Mucosa of rectum (tissue), 2 donors: ENCODE data around the gene PKD1L1.

Experiments used
- H3K27ac ChIP-seq, 2 donors: one replicate each; pipeline ENCODE4 v1.7.0; 2013; ENCODE audit warnings: inconsistent platforms in 2 of 2, low read depth in 2 of 2, low read length in 2 of 2
- H3K27me3 ChIP-seq, 2 donors: one replicate each; pipeline ENCODE4 v1.7.0; 2013; ENCODE audit warnings: low read length in 2 of 2; ENCODE audit not compliant: control insufficient read depth in 2 of 2, insufficient read depth in 2 of 2
- H3K36me3 ChIP-seq, 2 donors: one replicate each; pipeline ENCODE4 v1.7.0; 2013; ENCODE audit warnings: low read length in 2 of 2; ENCODE audit not compliant: control insufficient read depth in 2 of 2, insufficient read depth in 2 of 2
- H3K4me1 ChIP-seq, 2 donors: one replicate each; pipeline ENCODE4 v1.7.0; 2013; ENCODE audit warnings: low read length in 2 of 2, mild to moderate bottlenecking in 1 of 2; ENCODE audit not compliant: control insufficient read depth in 2 of 2, insufficient read depth in 2 of 2
- H3K4me3 ChIP-seq, 2 donors: one replicate each; pipeline ENCODE4 v1.7.0; 2013; ENCODE audit warnings: low read length in 2 of 2
- H3K9ac ChIP-seq, 2 donors: one replicate each; pipeline ENCODE4 v1.7.0; 2013; ENCODE audit warnings: low read length in 2 of 2, low read depth in 1 of 2, mild to moderate bottlenecking in 1 of 2
- H3K9me3 ChIP-seq, 2 donors: one replicate each; pipeline ENCODE4 v1.7.0; 2013; ENCODE audit warnings: low read length in 2 of 2; ENCODE audit not compliant: control insufficient read depth in 2 of 2
- donor health status: healthy.
- donor health status: Normal muscosa, but diverticular disease.

Gene PKD1L1

DNA sequence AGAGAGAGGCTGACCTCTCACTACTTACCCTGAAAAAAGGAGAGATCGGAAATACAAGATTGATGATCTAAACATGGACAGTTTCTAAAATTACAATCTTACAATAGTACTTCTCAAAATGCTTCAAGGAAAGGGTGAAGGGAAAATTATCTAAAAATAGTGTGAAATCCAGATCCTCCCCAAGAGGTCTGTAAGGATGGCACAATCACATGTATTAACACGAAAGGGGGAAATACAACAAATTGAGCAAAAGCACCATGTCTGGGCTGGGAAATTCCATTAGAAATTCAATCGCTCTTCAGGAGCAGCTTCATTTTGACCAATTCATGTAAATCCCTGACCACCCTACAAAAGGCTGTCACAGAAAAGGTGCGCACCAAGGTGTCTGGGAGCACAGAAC lies 67.0 kb downstream of the PKD1L1 start:
- Histone ChIP-seq H3K27ac (no peak overlapping the region), H3K9me3 (no peaks in the 10 kb centered on the region), H3K27me3 (peaks cover 0 to 4% of the 10 kb centered on the region in 2 donors), H3K9ac (no peak overlapping the region), H3K4me3 (no peak overlapping the region), H3K4me1 (no peaks in the 10 kb centered on the region), H3K36me3 (no peaks in the 10 kb centered on the region)

DNA sequence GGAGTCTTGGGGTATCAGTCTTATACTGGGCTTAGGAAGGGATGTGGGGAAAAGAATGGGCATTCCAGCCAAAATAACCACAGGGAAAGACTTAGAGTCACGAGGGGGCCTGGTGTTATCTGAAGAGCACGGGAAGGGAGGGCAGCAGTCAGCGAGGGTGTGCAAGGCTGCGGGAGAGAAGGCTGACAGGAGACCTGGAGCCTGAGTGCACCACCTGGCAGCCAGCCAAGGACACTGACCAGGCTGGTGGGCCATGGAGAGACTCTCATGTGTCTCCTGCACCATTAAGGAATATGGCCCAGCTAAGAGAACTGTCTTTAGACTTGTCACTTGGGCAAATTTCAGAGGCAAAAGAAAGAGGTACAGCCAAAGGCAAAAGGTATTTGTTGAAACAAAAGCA lies 69.6 kb downstream of the PKD1L1 start:
- Histone ChIP-seq H3K27ac (no peak overlapping the region), H3K27me3 (no peaks in the 10 kb centered on the region), H3K36me3 (no peaks in the 10 kb centered on the region), H3K4me3 (no peak overlapping the region), H3K9me3 (no peaks in the 10 kb centered on the region), H3K9ac (no peak overlapping the region), H3K4me1 (no peaks in the 10 kb centered on the region)

DNA sequence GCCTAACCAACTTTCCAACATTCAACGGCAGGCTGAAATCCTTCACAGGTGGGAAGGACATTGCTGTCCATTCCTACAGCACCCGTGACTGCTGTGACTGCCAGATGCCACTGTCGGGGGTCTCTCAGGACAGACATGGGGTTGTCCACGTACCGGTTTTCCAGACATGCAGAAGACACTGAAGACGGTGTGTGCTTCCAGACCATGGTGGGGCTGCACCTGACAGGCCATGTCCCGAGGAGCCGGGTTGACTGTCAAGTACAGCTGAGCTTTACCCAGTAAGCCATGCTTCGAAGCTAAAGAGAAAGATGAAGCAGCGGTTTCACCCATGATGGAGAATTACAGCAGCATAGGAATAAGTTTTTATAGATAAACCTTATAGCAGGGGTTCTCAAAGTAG lies 70.9 kb downstream of the PKD1L1 start:
- no peaks in the 10 kb centered on the region for H3K9me3 ChIP-seq
- H3K4me3 ChIP-seq: no peak overlapping the region
- no peaks in the 10 kb centered on the region for H3K4me1 ChIP-seq
- no peak overlapping the region for H3K27ac ChIP-seq
- no peak overlapping the region for H3K9ac ChIP-seq
- H3K27me3 ChIP-seq: no peaks in the 10 kb centered on the region
- no peaks in the 10 kb centered on the region for H3K36me3 ChIP-seq

DNA sequence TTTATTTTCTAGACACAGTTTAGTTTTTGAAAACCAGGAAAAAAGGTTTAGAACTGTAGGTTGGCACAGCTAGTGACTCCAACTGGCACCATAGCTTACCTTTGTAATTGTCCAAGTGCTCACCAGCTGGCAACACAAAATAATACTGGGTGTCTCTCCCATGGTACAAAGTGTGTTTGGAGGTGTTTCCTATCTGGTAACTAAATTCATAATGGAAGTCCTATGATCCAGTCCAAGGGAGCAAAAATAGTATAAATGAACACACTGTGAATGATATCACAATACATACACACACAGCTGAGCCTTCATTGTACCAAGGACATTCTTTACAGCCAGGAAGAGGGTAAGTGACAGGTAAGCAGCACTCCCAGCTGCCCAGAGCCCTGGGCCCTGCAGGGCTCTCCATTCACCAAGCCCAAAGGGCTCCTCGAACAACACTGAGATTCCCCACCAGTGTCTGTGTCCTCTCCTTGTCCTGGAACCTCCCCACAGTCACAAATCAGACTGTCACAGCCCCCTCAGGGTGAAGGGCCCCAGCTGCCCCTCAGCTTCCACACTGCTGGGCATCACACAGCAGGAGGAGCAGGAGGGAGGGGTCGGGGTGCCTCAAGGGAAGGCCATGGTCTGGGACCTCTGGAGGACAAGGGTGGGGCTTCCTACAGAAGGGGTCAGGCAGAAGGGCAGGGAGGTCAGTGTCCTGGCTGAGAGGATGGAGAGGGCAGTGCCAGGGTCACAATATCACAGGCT lies 72.1 kb downstream of the PKD1L1 start:
- Histone ChIP-seq H3K9ac (no peak overlapping the region), H3K4me3 (no peak overlapping the region), H3K9me3 (no peaks in the 10 kb centered on the region), H3K27ac (no peak overlapping the region), H3K36me3 (no peaks in the 10 kb centered on the region), H3K27me3 (no peaks in the 10 kb centered on the region), H3K4me1 (no peaks in the 10 kb centered on the region)

DNA sequence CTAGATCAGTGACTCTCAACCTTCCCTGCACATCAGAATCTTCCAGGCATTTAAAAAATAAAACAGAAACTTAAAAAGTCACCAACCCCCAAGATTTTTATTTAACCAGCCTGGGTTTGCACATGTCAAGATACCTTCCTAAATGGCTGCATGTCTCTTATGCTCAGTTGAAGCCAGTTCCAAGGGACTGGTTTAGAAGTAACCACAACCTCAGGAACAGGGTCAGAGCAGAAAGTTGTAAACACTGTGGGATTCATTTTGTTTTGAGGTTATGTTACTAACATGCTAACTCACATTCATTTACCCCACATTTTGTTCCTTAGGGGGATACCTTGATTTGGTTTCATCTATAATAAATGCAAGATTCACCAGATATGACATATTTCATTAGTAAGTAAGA lies 72.9 kb downstream of the PKD1L1 start:
- Histone ChIP-seq H3K9me3 (no peaks in the 10 kb centered on the region), H3K36me3 (no peaks in the 10 kb centered on the region), H3K9ac (no peak overlapping the region), H3K4me3 (no peak overlapping the region), H3K27me3 (no peaks in the 10 kb centered on the region), H3K27ac (no peak overlapping the region), H3K4me1 (no peaks in the 10 kb centered on the region)

DNA sequence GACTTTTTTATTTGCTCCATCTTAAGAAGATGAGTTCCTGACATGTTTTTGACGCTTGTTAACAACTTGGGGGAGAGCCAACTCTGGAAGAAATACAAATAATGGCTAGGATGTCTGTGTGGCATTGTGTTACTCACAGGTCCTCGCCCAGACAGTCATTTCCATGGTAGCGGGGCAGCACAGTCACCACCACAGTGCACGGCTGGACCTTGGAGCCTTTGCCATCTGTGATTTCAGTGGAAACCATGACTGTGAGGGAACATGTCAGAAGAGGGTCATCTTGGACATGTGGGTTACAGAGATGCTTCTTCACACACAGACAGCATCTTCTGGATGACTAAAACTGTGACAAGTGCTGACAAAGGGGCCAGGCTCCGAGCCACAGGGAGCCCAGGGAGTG lies 74.5 kb downstream of the PKD1L1 start:
- Histone ChIP-seq H3K4me3 (no peak overlapping the region), H3K27ac (no peak overlapping the region), H3K9me3 (no peaks in the 10 kb centered on the region), H3K9ac (no peak overlapping the region), H3K27me3 (no peaks in the 10 kb centered on the region), H3K4me1 (no peaks in the 10 kb centered on the region), H3K36me3 (no peaks in the 10 kb centered on the region)

DNA sequence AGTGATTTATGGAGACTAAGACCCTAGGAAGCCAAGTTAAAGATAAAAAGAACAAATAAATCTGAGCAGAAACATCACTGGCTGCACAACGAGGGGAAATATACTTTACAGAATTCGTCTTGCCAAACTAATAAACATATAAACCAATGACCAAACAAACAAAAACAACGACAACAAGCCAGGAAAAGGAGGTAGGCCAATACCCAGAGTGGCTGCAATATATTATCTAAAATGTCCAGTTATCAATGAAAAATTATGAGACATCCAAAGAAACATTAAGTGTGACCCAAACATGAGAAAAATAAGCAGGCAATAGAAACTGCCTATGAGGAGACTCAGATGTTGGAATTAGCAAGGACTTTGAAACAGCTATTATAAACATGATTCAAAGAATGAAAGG lies 81.0 kb downstream of the PKD1L1 start:
- H3K27me3 ChIP-seq: no peaks in the 10 kb centered on the region

DNA sequence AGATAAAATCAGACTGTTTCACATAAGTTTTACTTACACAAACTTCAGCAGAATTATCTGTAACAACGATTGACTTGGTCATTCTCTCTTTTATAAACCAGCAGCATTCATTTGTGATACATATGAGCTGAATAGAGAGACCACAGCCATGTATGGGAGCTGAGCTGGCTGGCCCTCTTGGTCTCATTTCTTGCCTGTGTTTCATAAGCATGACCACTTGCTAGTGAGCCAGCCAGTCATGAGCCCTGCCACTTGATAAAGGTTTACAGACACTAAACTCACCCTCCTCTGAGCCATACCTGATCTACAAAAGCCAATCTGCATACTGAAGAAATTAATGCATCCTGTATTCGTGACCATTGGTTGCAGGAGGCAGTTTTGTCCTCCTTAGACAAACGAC lies 82.1 kb downstream of the PKD1L1 start:
- no peaks in the 10 kb centered on the region for H3K9me3 ChIP-seq
- H3K27ac ChIP-seq: no peak overlapping the region
- H3K9ac ChIP-seq: no peak overlapping the region
- no peaks in the 10 kb centered on the region for H3K4me1 ChIP-seq
- H3K36me3 ChIP-seq: no peaks in the 10 kb centered on the region
- H3K4me3 ChIP-seq: no peak overlapping the region
- no peaks in the 10 kb centered on the region for H3K27me3 ChIP-seq

More for the DNA sequence above, 81.0 kb downstream of the PKD1L1 start:
- H3K4me1 ChIP-seq: no peaks in the 10 kb centered on the region
- no peak overlapping the region for H3K9ac ChIP-seq
- no peak overlapping the region for H3K27ac ChIP-seq
- no peaks in the 10 kb centered on the region for H3K36me3 ChIP-seq
- H3K4me3 ChIP-seq: no peak overlapping the region
- H3K9me3 ChIP-seq: no peaks in the 10 kb centered on the region

DNA sequence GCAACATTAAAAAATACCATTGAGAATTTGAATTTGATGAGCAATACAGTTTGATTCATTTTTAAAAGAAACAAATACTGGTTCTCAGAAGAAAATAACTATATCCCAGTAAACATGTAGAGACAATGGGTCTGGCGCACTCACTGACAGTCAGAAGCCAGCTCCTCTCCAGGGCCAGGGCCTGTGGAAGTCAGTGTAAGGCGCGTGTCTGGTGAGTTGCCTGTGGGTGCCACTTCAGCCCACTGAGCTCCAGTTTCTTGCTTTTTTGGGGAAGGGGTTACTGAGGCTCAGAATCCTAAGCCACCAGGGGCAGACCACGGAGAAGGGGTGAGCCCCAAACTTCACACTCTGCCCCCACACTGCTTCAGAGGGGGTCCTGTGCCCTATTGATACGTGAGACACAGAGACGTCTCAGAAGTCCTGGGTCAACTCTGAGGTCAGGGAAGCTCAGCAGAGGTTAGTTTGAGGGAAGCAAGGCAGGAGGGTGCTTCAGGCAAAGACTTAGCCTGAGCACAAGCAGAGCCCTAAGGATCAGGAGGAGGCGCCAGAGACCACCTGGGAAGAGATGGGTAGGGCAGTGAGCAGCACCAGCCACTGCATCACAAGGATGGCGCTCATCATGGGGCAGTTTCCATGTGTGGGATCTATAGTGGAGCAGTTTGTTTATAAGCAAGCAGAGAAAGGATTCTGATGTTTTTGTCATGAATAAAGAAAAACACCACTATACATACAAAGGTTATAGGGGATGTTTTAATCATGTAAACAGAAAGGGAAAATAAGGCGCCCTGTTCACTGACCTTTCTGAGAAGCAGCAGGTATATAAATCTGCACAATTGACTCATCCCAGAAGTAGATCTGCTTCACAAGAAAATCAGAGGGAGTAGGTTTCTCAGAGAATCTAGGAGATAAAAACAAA lies 95.7 kb downstream of the PKD1L1 start:
- H3K9me3 ChIP-seq: no peaks in the 10 kb centered on the region
- no peaks in the 10 kb centered on the region for H3K36me3 ChIP-seq
- no peak overlapping the region for H3K9ac ChIP-seq
- no peaks in the 10 kb centered on the region for H3K4me1 ChIP-seq
- H3K27ac ChIP-seq: no peak overlapping the region
- H3K27me3 ChIP-seq: no peaks in the 10 kb centered on the region
- H3K4me3 ChIP-seq: no peak overlapping the region

GRCh38 chr7:47847207-47847606 lies 101.1 kb downstream of the PKD1L1 start:
- H3K27ac ChIP-seq: no peak overlapping the region
- no peaks in the 10 kb centered on the region for H3K9me3 ChIP-seq
- peaks cover 0 to 2% of the 10 kb centered on the region in 2 donors for H3K27me3 ChIP-seq
- H3K4me1 ChIP-seq: no peaks in the 10 kb centered on the region
- H3K36me3 ChIP-seq: no peaks in the 10 kb centered on the region
- H3K4me3 ChIP-seq: no peak overlapping the region
- no peak overlapping the region for H3K9ac ChIP-seq
